CD14-positive monocyte (primary cell): ENCODE measurements around the gene SERPINA9. TPM values are rescaled to one million over a fixed set of nuclear protein-coding genes. Genes with fewer than 3 reads are reported as not detected.

Source experiments
- DNase-seq, 3 donors: peaks; one replicate each; pipeline ENCODE4 v3.0.0-alpha.2; 2011 to 2022
- H2AFZ ChIP-seq: 2 replicates; pipeline ENCODE4 v1.6.0; 2012; ENCODE audit warnings: mild to moderate bottlenecking, low read depth, low read length, inconsistent platforms; ENCODE audit not compliant: insufficient read depth, poor library complexity, severe bottlenecking
- H3K27ac ChIP-seq, 2 donors: 1 replicate in 1 of 2; 2 replicates in 1 of 2; pipeline ENCODE4 v1.5.1; 2012 to 2013; ENCODE audit warnings: low read length in 2 of 2, control low read depth in 1 of 2, inconsistent platforms in 1 of 2, low read depth in 1 of 2, mild to moderate bottlenecking in 1 of 2
- H3K27me3 ChIP-seq, 2 donors: one replicate each; pipeline versions ENCODE4 v1.6.0 to v1.6.1; 2011 to 2013; ENCODE audit warnings: low read length in 2 of 2; ENCODE audit not compliant: control insufficient read depth in 2 of 2, insufficient read depth in 2 of 2
- H3K36me3 ChIP-seq, 2 donors: replicated peaks in 1 of 2; 1 replicate in 1 of 2; 2 replicates in 1 of 2; pipeline versions ENCODE4 v1.5.1 to v1.6.1; 2012 to 2013; ENCODE audit warnings: low read length in 2 of 2, control low read depth in 1 of 2, inconsistent platforms in 1 of 2, mild to moderate bottlenecking in 1 of 2; ENCODE audit not compliant: insufficient read depth in 2 of 2, control insufficient read depth in 1 of 2
- H3K4me1 ChIP-seq, 2 donors: 1 replicate in 1 of 2; 2 replicates in 1 of 2; pipeline versions ENCODE4 v1.5.1 to v1.6.1; 2012 to 2013; ENCODE audit warnings: low read length in 2 of 2, control low read depth in 1 of 2, inconsistent platforms in 1 of 2, mild to moderate bottlenecking in 1 of 2, moderate library complexity in 1 of 2; ENCODE audit not compliant: insufficient read depth in 2 of 2, control insufficient read depth in 1 of 2
- H3K4me2 ChIP-seq: replicated peaks from 2 replicates; pipeline ENCODE3; 2012; ENCODE audit warnings: low read length, moderate library complexity, mild to moderate bottlenecking; ENCODE audit not compliant: poor library complexity, severe bottlenecking; ENCODE audit errors: extremely low read depth
- H3K4me3 ChIP-seq, 3 experiments: fragments of 200-600 bp in 1 of 3; sonication (generic) in 1 of 3; replicated peaks in 1 of 3; 1 replicate in 2 of 3; 2 replicates in 1 of 3; pipeline ENCODE4 v1.5.1; 2011 to 2013; ENCODE audit warnings: low read length in 3 of 3, mild to moderate bottlenecking in 3 of 3, control low read depth in 2 of 3, low read depth in 2 of 3, inconsistent platforms in 1 of 3, moderate library complexity in 1 of 3
- H3K79me2 ChIP-seq: 2 replicates; pipeline ENCODE4 v1.6.0; 2012; ENCODE audit warnings: mild to moderate bottlenecking, control low read depth, inconsistent platforms, low read length, moderate library complexity; ENCODE audit not compliant: insufficient read depth
- H3K9ac ChIP-seq: 2 replicates; pipeline ENCODE4 v1.6.0; 2017; ENCODE audit warnings: low read length, mild to moderate bottlenecking; ENCODE audit not compliant: insufficient read depth, poor library complexity, severe bottlenecking
- H3K9me3 ChIP-seq, 2 donors: replicated peaks in 1 of 2; 1 replicate in 1 of 2; 2 replicates in 1 of 2; pipeline versions ENCODE4 v1.5.1 to v1.6.1; 2012 to 2013; ENCODE audit warnings: low read length in 2 of 2, control low read depth in 1 of 2; ENCODE audit not compliant: control insufficient read depth in 1 of 2, insufficient read depth in 1 of 2
- H4K20me1 ChIP-seq: 2 replicates; pipeline ENCODE4 v1.6.0; 2012; ENCODE audit warnings: mild to moderate bottlenecking, low read length, control low read depth, moderate library complexity; ENCODE audit not compliant: insufficient read depth
- H3K27ac Mint-ChIP-seq, 7 donors: one replicate each; pipeline ENCODE4 v1.8.0; 2020; ENCODE audit warnings: mild to moderate bottlenecking in 7 of 7, mixed read lengths in 7 of 7, moderate library complexity in 6 of 7, inconsistent platforms in 2 of 7
- H3K27me3 Mint-ChIP-seq, 3 donors: one replicate each; pipeline ENCODE4 v1.8.0; 2021 to 2022; ENCODE audit warnings: low read depth in 3 of 3, mild to moderate bottlenecking in 3 of 3, mixed read lengths in 3 of 3, moderate library complexity in 3 of 3, inconsistent platforms in 1 of 3
- H3K36me3 Mint-ChIP-seq, 2 donors: one replicate each; pipeline ENCODE4 v1.8.0; 2020; ENCODE audit warnings: mixed read lengths in 2 of 2, inconsistent platforms in 1 of 2, mild to moderate bottlenecking in 1 of 2
- H3K4me1 Mint-ChIP-seq: one replicate; pipeline ENCODE4 v1.8.0; 2020; ENCODE audit warnings: mild to moderate bottlenecking, mixed read lengths
- H3K4me3 Mint-ChIP-seq, 2 donors: one replicate each; pipeline ENCODE4 v1.8.0; 2020; ENCODE audit warnings: mild to moderate bottlenecking in 2 of 2, mixed read lengths in 2 of 2, moderate library complexity in 1 of 2
- H3K9me3 Mint-ChIP-seq, 7 donors: one replicate each; pipeline ENCODE4 v1.8.0; 2020 to 2022; ENCODE audit warnings: mixed read lengths in 7 of 7, mild to moderate bottlenecking in 6 of 7, moderate library complexity in 6 of 7, inconsistent platforms in 2 of 7
- WGBS: methylation state at CpG from one replicate; pipeline ENCODE4 v1.1.5; 2013; ENCODE audit warnings: missing lambda C conversion rate; ENCODE audit not compliant: insufficient coverage; 5-methylcytosine and 5-hydroxymethylcytosine counted together
- intact Hi-C, 2 donors: fragments of 100-400 bp; cut with micrococcal nuclease; formaldehyde crosslinking; loops; one replicate each; pipeline versions ENCODE4 v1.15.0 to v1.15.1; 2023
- polyA minus RNA-seq: library from RNA; depleted of rRNA, polyadenylated mRNA; stranded (reverse); fragments of >200 nt; gene quantifications from 2 replicates; pipeline ENCODE4 v1.2.3, GENCODE V29; 2012
- polyA plus RNA-seq, 3 donors: library from polyadenylated mRNA; depleted of rRNA in 1 of 3; unstranded in 2 of 3; stranded (reverse) in 1 of 3; fragments of 300-500 nt in 2 of 3; fragments of >200 nt in 1 of 3; fragmentation: Illumina TruSeq in 2 of 3; gene quantifications; 1 replicate in 2 of 3; 2 replicates in 1 of 3; pipeline ENCODE4 v1.2.3, GENCODE V29; 2012 to 2021
- total RNA-seq, 12 experiments: library from RNA in 1 of 12; stranded (reverse) in 1 of 12; fragments of 120-200 nt in 1 of 12; gene quantifications; one replicate each; pipeline ENCODE4 v1.2.4 and lab custom pipeline; 2013 to 2026; ENCODE audit warnings: mixed read lengths in 6 of 12, inconsistent platforms in 1 of 12
- TF ChIP-seq, protein P1 (sequence below): fragments of 200-600 bp; IDR thresholded peaks from one replicate; pipeline ENCODE4 v1.8.0; 2022; ENCODE audit warnings: antibody characterized with exemption, mild to moderate bottlenecking

SERPINA9 gene
- total RNA-seq (2013): not detected
- not detected for polyA plus RNA-seq
- polyA minus RNA-seq: not detected in 2 replicates
- total RNA-seq (lab: John Stamatoyannopoulos, UW): 0 to 0.75 (median 0) reads per million in 11 experiments

GRCh38 chr14:94476023-94476422 lies at the start of gene SERPINA9:
SERPINA9 (minus strand) TSS chr14:94476197; CDS start chr14:94469840, 6,357 bp downstream.
- Mint-ChIP-seq H3K9me3 (peaks cover 10 to 25% (median 16%) of the 10 kb centered on the region in 7 donors), H3K27me3 (peaks cover 2 to 8% (median 7%) of the 10 kb centered on the region in 3 donors), H3K4me3 (no peak within 1 kb of the TSS), H3K36me3 (no peaks in the 10 kb centered on the region), H3K4me1 (peaks cover 5% of the 10 kb centered on the region), H3K27ac (no peak within 1 kb of the TSS)
- no peak for DNase-seq
- H3K27ac ChIP-seq: no peak within 1 kb of the TSS
- intact Hi-C loops: no loop called here
- H3K9me3 ChIP-seq: peaks cover 9 to 19% of the 10 kb centered on the region in 2 donors
- no peak within 1 kb of the TSS for H3K4me3 ChIP-seq
- TF ChIP-seq, protein P1, sequence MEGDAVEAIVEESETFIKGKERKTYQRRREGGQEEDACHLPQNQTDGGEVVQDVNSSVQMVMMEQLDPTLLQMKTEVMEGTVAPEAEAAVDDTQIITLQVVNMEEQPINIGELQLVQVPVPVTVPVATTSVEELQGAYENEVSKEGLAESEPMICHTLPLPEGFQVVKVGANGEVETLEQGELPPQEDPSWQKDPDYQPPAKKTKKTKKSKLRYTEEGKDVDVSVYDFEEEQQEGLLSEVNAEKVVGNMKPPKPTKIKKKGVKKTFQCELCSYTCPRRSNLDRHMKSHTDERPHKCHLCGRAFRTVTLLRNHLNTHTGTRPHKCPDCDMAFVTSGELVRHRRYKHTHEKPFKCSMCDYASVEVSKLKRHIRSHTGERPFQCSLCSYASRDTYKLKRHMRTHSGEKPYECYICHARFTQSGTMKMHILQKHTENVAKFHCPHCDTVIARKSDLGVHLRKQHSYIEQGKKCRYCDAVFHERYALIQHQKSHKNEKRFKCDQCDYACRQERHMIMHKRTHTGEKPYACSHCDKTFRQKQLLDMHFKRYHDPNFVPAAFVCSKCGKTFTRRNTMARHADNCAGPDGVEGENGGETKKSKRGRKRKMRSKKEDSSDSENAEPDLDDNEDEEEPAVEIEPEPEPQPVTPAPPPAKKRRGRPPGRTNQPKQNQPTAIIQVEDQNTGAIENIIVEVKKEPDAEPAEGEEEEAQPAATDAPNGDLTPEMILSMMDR: no peak
- peaks cover 3 to 7% of the 10 kb centered on the region in 2 donors for H3K4me1 ChIP-seq
- no peak within 1 kb of the TSS for H2AFZ ChIP-seq
- no peaks in the 10 kb centered on the region for H3K79me2 ChIP-seq
- H3K27me3 ChIP-seq: no peaks in the 10 kb centered on the region
- no peak within 1 kb of the TSS for H3K4me2 ChIP-seq
- no peaks in the 10 kb centered on the region for H4K20me1 ChIP-seq
- no peak within 1 kb of the TSS for H3K9ac ChIP-seq
- no peaks in the 10 kb centered on the region for H3K36me3 ChIP-seq
- 88% methylated on average over 1 of the region's 2 CpGs for WGBS

DNA sequence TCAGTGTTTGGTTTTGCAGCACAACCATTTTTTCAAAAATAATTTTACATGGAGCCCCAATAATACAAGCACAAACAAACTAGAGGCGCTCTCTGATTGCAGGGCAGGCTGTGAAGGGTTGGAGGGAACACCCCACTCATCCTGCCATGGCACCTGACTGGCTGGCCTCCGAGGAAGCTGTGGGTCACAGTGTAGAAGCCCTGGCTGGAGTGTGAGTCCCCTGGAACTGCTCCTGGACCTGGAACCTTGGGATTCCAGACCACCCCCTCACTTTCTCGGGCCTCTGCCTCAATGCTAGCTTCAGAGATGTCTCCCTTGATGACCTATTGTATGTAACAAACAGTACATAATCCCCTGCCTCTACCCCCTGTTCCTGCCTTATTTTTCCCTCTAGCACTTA lies 48.1 kb upstream of the SERPINA9 start:
- no peaks in the 10 kb centered on the region for H4K20me1 ChIP-seq
- peaks cover 2% of the 10 kb centered on the region for H3K4me1 Mint-ChIP-seq
- intact Hi-C loops: no loop called here
- H3K27me3 Mint-ChIP-seq: peaks cover 4 to 12% (median 6%) of the 10 kb centered on the region in 3 donors
- no peaks in the 10 kb centered on the region for H3K4me1 ChIP-seq
- H3K4me2 ChIP-seq: no peak overlapping the region
- H3K27me3 ChIP-seq: no peaks in the 10 kb centered on the region
- DNase-seq: no peak
- no peak overlapping the region for H3K27ac Mint-ChIP-seq
- H3K36me3 ChIP-seq: no peaks in the 10 kb centered on the region
- H2AFZ ChIP-seq: no peak overlapping the region
- H3K9me3 Mint-ChIP-seq: peaks cover 6 to 16% (median 11%) of the 10 kb centered on the region in 7 donors
- H3K9ac ChIP-seq: no peak overlapping the region
- TF ChIP-seq, protein P1: no peak
- no peaks in the 10 kb centered on the region for H3K9me3 ChIP-seq
- 75% methylated on average over 2 of the region's 3 CpGs for WGBS
- no peaks in the 10 kb centered on the region for H3K36me3 Mint-ChIP-seq
- no peaks in the 10 kb centered on the region for H3K79me2 ChIP-seq
- H3K27ac ChIP-seq: no peak overlapping the region
- no peak overlapping the region for H3K4me3 Mint-ChIP-seq
- no peak overlapping the region for H3K4me3 ChIP-seq
